HCT116 (cell line): ENCODE data around the gene PTPRS. TPM values are rescaled to one million over a fixed set of nuclear protein-coding genes. Genes with fewer than 3 reads are reported as not detected.

Experiments used
- ATAC-seq: fragments of 200-7000 bp; cut with Tn5 transposase; 2 replicates; pipeline ENCODE4 v1.9.1; 2020; ENCODE audit warnings: mild to moderate bottlenecking, moderate library complexity
- BruUV-seq: library from RNA; stranded (reverse); fragments of 400-500 nt; replicated peaks from 2 replicates; lab custom pipeline; 2021; lab: Mats Ljungman, UMichigan
- CTCF ChIA-PET: fragments of 300-600 bp; sonication (Branson Sonifier 250); formaldehyde crosslinking; loops from one replicate; lab custom pipeline; 2021; ENCODE audit warnings: antibody characterized with exemption; lab: Charles Lee
- POLR2A ChIA-PET: fragments of 300-600, 350-600 bp; sonication (Branson Sonifier 250); formaldehyde crosslinking; loops from one replicate; lab custom pipeline; 2021; ENCODE audit warnings: antibody characterized with exemption; lab: Charles Lee
- RAD21 ChIA-PET, 2 experiments: fragments of 300-600 bp; sonication (Branson Sonifier 250); formaldehyde crosslinking; loops; one replicate each; lab custom pipeline; 2023; ENCODE audit warnings: low total read pairs in 2 of 2; ENCODE audit not compliant: uncharacterized antibody in 2 of 2, unreplicated experiment in 2 of 2, low non-redundant PET in 1 of 2; lab: Charles Lee
- DNase-seq: peaks from one replicate; pipeline ENCODE4 v3.0.0-alpha.2; 2010; ENCODE audit warnings: low read depth, low spot score
- H2AFZ ChIP-seq: fragments of 200-600 bp; shearing (Covaris generic), sonication (generic); 2 replicates; pipeline ENCODE4 v1.6.1; 2017; ENCODE audit warnings: low read depth, mixed run types, mixed read lengths, antibody characterized with exemption, low read length; ENCODE audit not compliant: poor library complexity, severe bottlenecking
- H3K27ac ChIP-seq: 2 replicates; pipeline ENCODE4 v1.5.1; 2012; ENCODE audit warnings: low read depth, low read length
- H3K27me3 ChIP-seq: fragments of 200-600 bp; sonication (generic); 2 replicates; pipeline ENCODE4 v1.6.1; 2016; ENCODE audit warnings: mixed run types, low read length, mixed read lengths; ENCODE audit not compliant: insufficient read depth
- H3K36me3 ChIP-seq, 2 experiments: fragments of 200-500 bp in 1 of 2; fragments of 200-600 bp in 1 of 2; sonication (Bioruptor generic) in 1 of 2; sonication (generic) in 1 of 2; 2 replicates each; pipeline versions ENCODE4 v1.5.1 to v1.6.1; 2014 to 2016; ENCODE audit warnings: low read length in 2 of 2, inconsistent platforms in 1 of 2, mixed read lengths in 1 of 2, mixed run types in 1 of 2; ENCODE audit not compliant: insufficient read depth in 2 of 2, control insufficient read depth in 1 of 2
- H3K4me1 ChIP-seq, 2 experiments: fragments of 200-600 bp in 1 of 2; sonication (generic) in 1 of 2; 2 replicates each; pipeline versions ENCODE4 v1.5.1 to v1.6.1; 2012 to 2017; ENCODE audit warnings: low read length in 2 of 2, inconsistent platforms in 1 of 2, mild to moderate bottlenecking in 1 of 2, mixed read lengths in 1 of 2, mixed run types in 1 of 2, moderate library complexity in 1 of 2; ENCODE audit not compliant: insufficient read depth in 2 of 2, control insufficient read depth in 1 of 2
- H3K4me2 ChIP-seq: fragments of 200-600 bp; sonication (generic); 2 replicates; pipeline ENCODE4 v1.6.1; 2017; ENCODE audit warnings: mixed run types, low read length, mixed read lengths
- H3K4me3 ChIP-seq, 2 experiments: fragments of 200-600 bp in 1 of 2; sonication (generic) in 1 of 2; replicated peaks in 1 of 2; 2 replicates each; pipeline ENCODE4 v1.5.1; 2011 to 2016; ENCODE audit warnings: low read length in 2 of 2, control low read depth in 1 of 2, low read depth in 1 of 2, mild to moderate bottlenecking in 1 of 2, mixed read lengths in 1 of 2, mixed run types in 1 of 2
- H3K79me2 ChIP-seq: fragments of 200-600 bp; sonication (generic); 2 replicates; pipeline ENCODE4 v1.6.1; 2017; ENCODE audit warnings: mild to moderate bottlenecking, mixed run types, low read length, moderate library complexity, mixed read lengths; ENCODE audit not compliant: insufficient read depth
- H3K9ac ChIP-seq: fragments of 200-600 bp; sonication (generic); 2 replicates; pipeline ENCODE4 v1.6.1; 2016; ENCODE audit warnings: low read length, mixed read lengths
- H3K9me2 ChIP-seq: fragments of 200-600 bp; sonication (generic), shearing (Covaris generic); 2 replicates; pipeline ENCODE4 v1.6.1; 2017; ENCODE audit warnings: mixed run types, mild to moderate bottlenecking, moderate library complexity; ENCODE audit not compliant: insufficient read depth
- H3K9me3 ChIP-seq, 2 experiments: fragments of 200-500 bp in 1 of 2; fragments of 200-600 bp in 1 of 2; sonication (Bioruptor generic) in 1 of 2; sonication (generic) in 1 of 2; 2 replicates each; pipeline ENCODE4 v1.6.1; 2014 to 2017; ENCODE audit warnings: low read length in 2 of 2, mixed read lengths in 2 of 2, inconsistent platforms in 1 of 2, low read depth in 1 of 2, mild to moderate bottlenecking in 1 of 2, mixed run types in 1 of 2, moderate library complexity in 1 of 2; ENCODE audit not compliant: control insufficient read depth in 1 of 2, insufficient read depth in 1 of 2
- H4K20me1 ChIP-seq: fragments of 200-600 bp; sonication (generic), shearing (Covaris generic); 2 replicates; pipeline ENCODE4 v1.6.1; 2017; ENCODE audit warnings: mixed run types, mild to moderate bottlenecking, moderate library complexity; ENCODE audit not compliant: insufficient read depth
- ATF3 ChIP-seq: IDR thresholded peaks from 2 replicates; pipeline ENCODE4 v1.6.1; 2012
- CBX3 ChIP-seq: IDR thresholded peaks from 2 replicates; pipeline ENCODE4 v1.6.1; 2012; ENCODE audit warnings: low read depth
- CEBPB ChIP-seq: IDR thresholded peaks from 2 replicates; pipeline ENCODE4 v1.6.1; 2012; ENCODE audit warnings: low read depth
- CTCF ChIP-seq, 3 experiments: fragments of 200-600 bp in 1 of 3; sonication (generic) in 1 of 3; IDR thresholded peaks in 2 of 3; conservative IDR thresholded peaks in 1 of 3; 2 replicates each; pipeline ENCODE4 v1.5.1; 2012 to 2017; ENCODE audit warnings: low read depth in 2 of 3, low read length in 2 of 3, antibody characterized with exemption in 1 of 3, borderline replicate concordance in 1 of 3, control low read depth in 1 of 3, mild to moderate bottlenecking in 1 of 3, mixed read lengths in 1 of 3, mixed run types in 1 of 3, moderate library complexity in 1 of 3; ENCODE audit not compliant: insufficient read depth in 1 of 3
- EGR1 ChIP-seq: IDR thresholded peaks from 2 replicates; pipeline ENCODE4 v1.6.1; 2012; ENCODE audit warnings: low read depth
- ELF1 ChIP-seq: IDR thresholded peaks from 2 replicates; pipeline ENCODE4 v1.6.1; 2012; ENCODE audit warnings: low read depth, borderline replicate concordance
- EZH2 ChIP-seq: fragments of 200-600 bp; sonication (generic); IDR thresholded peaks from 2 replicates; pipeline ENCODE4 v1.6.1; 2017; ENCODE audit warnings: antibody characterized with exemption, mixed run types
- EZH2phosphoT487 ChIP-seq: fragments of 200-600 bp; IDR thresholded peaks from 2 replicates; pipeline ENCODE4 v1.6.1; 2018; ENCODE audit warnings: antibody characterized with exemption, borderline replicate concordance
- FOSL1 ChIP-seq: IDR thresholded peaks from 2 replicates; pipeline ENCODE4 v1.6.1; 2012; ENCODE audit warnings: low read depth
- MAX ChIP-seq: IDR thresholded peaks from 2 replicates; pipeline ENCODE4 v1.6.1; 2012
- POLR2A ChIP-seq: IDR thresholded peaks from 2 replicates; pipeline ENCODE4 v1.7.0; 2011; ENCODE audit warnings: borderline replicate concordance; ENCODE audit not compliant: insufficient read depth, insufficient read length; ENCODE audit errors: extremely low read depth
- POLR2AphosphoS5 ChIP-seq: IDR thresholded peaks from 2 replicates; pipeline ENCODE4 v1.6.1; 2011; ENCODE audit warnings: mild to moderate bottlenecking, low read depth, low read length, moderate library complexity
- RAD21 ChIP-seq: IDR thresholded peaks from 2 replicates; pipeline ENCODE4 v1.6.1; 2012; ENCODE audit warnings: low read depth, mild to moderate bottlenecking
- REST ChIP-seq: IDR thresholded peaks from 2 replicates; pipeline ENCODE4 v1.6.1; 2012; ENCODE audit warnings: low read depth
- SP1 ChIP-seq: IDR thresholded peaks from 2 replicates; pipeline ENCODE4 v1.6.1; 2012; ENCODE audit warnings: low read depth
- SRF ChIP-seq: IDR thresholded peaks from 2 replicates; pipeline ENCODE4 v1.6.1; 2012; ENCODE audit warnings: low read depth
- TCF7L2 ChIP-seq: IDR thresholded peaks from 2 replicates; pipeline ENCODE4 v1.7.0; 2011; ENCODE audit warnings: borderline replicate concordance, inconsistent platforms; ENCODE audit not compliant: insufficient read depth, insufficient read length; ENCODE audit errors: extremely low read depth
- YY1 ChIP-seq: IDR thresholded peaks from 2 replicates; pipeline ENCODE4 v1.6.1; 2011; ENCODE audit warnings: low read length, low read depth, moderate library complexity, mild to moderate bottlenecking; ENCODE audit not compliant: insufficient replicate concordance; ENCODE audit errors: extremely low read depth
- ZBTB33 ChIP-seq: IDR thresholded peaks from 2 replicates; pipeline ENCODE4 v1.6.1; 2011; ENCODE audit warnings: mild to moderate bottlenecking, low read length, moderate library complexity; ENCODE audit not compliant: insufficient replicate concordance; ENCODE audit errors: extremely low read depth
- ZFX ChIP-seq: fragments of 450-650 bp; IDR thresholded peaks from 2 replicates; pipeline ENCODE4 v1.6.1; 2017
- intact Hi-C: fragments of 100-400 bp; cut with micrococcal nuclease; formaldehyde crosslinking; loops from 2 replicates; pipeline ENCODE4 v1.10.0; 2022
- total RNA-seq: library from RNA; stranded (reverse); gene quantifications from one replicate; pipeline ENCODE4 v1.2.1, GENCODE V29; 2021; ENCODE audit not compliant: unreplicated experiment

The PTPRS gene
- total RNA-seq, 1 experiment from 2014 or later = 123 TPM

- no peak overlapping the region for H3K4me3 ChIP-seq
- H3K4me1 ChIP-seq = no peaks in the 10 kb centered on the region
- intact Hi-C loops = no loop called here
- H3K9ac ChIP-seq = no peak overlapping the region
- no peaks in the 10 kb centered on the region for H3K36me3 ChIP-seq
- no TSS peak for BruUV-seq
- H3K9me3 ChIP-seq = no peaks in the 10 kb centered on the region; a peak in 1 of 4 replicates
- CTCF ChIA-PET = no interaction called here
- no peaks in the 10 kb centered on the region for H3K79me2 ChIP-seq
- peaks cover 3% of the 10 kb centered on the region; the same call in 1 of the 2 replicates for H3K27me3 ChIP-seq
- RAD21 ChIA-PET = no interaction called here
- no peak overlapping the region for H3K27ac ChIP-seq
- no peak for DNase-seq
- no peak overlapping the region for H3K4me2 ChIP-seq
- no peaks in the 10 kb centered on the region for H4K20me1 ChIP-seq
- no peak overlapping the region for H2AFZ ChIP-seq
- POLR2A ChIA-PET = no interaction called here
- ATAC-seq = no peak
- no peaks in the 10 kb centered on the region for H3K9me2 ChIP-seq
- TF ChIP-seq YY1 (no peak), CEBPB (no peak), MAX (no peak), FOSL1 (no peak), POLR2AphosphoS5 (no peak), SP1 (no peak), ATF3 (no peak), CBX3 (no peak), ZBTB33 (no peak), EGR1 (no peak), POLR2A (no peak), CTCF (IDR thresholded peaks at IDR 0.05 in 2 of 3, conservative IDR thresholded peaks at IDR 0.05 in 1 of 3; ENCODE audit: borderline replicate concordance in 1 of 3, insufficient read depth in 1 of 3, low read depth in 2 of 3, low read length in 2 of 3) (no peak), SRF (no peak), RAD21 (no peak), EZH2phosphoT487 (no peak), TCF7L2 (no peak), EZH2 (no peak), REST (no peak), ELF1 (no peak), ZFX (no peak)
These were observed 48.7 kb upstream of the PTPRS start for GRCh38 chr19:5389353-5389752.
